GM23248 (cell line): ENCODE measurements around the gene FHDC1. TPM values are rescaled to one million over a fixed set of nuclear protein-coding genes. Genes with fewer than 3 reads are reported as not detected.

Source experiments
- DNase-seq: peaks from one replicate; pipeline ENCODE4 v3.0.0-alpha.2; 2015
- H2AFZ ChIP-seq: fragments of 200-600 bp; sonication (generic); 2 replicates; pipeline ENCODE4 v1.6.1; 2016; ENCODE audit warnings: antibody characterized with exemption
- H3F3A ChIP-seq: fragments of 200-600 bp; sonication (generic); 2 replicates; pipeline ENCODE4 v1.6.1; 2016; ENCODE audit warnings: mild to moderate bottlenecking, antibody characterized with exemption, mixed run types; ENCODE audit not compliant: insufficient read depth
- H3K27ac ChIP-seq: fragments of 200-600 bp; sonication (generic); 2 replicates; pipeline ENCODE4 v1.5.1; 2016; ENCODE audit warnings: mild to moderate bottlenecking
- H3K27me3 ChIP-seq: fragments of 200-600 bp; sonication (generic); replicated peaks from 2 replicates; pipeline ENCODE4 v1.6.1; 2016; ENCODE audit warnings: mild to moderate bottlenecking; ENCODE audit not compliant: insufficient read depth
- H3K36me3 ChIP-seq: fragments of 200-600 bp; sonication (generic); 2 replicates; pipeline ENCODE4 v1.6.1; 2016; ENCODE audit warnings: low read depth, mild to moderate bottlenecking
- H3K4me1 ChIP-seq: fragments of 200-600 bp; sonication (generic); 2 replicates; pipeline ENCODE4 v1.6.1; 2016; ENCODE audit warnings: mild to moderate bottlenecking; ENCODE audit not compliant: insufficient read depth
- H3K4me2 ChIP-seq: fragments of 200-600 bp; sonication (generic); one replicate; pipeline ENCODE4 v1.6.1; 2016; ENCODE audit warnings: mild to moderate bottlenecking; ENCODE audit not compliant: unreplicated experiment
- H3K4me3 ChIP-seq: fragments of 200-600 bp; sonication (generic); 2 replicates; pipeline ENCODE4 v1.5.1; 2016; ENCODE audit warnings: mild to moderate bottlenecking
- H3K79me2 ChIP-seq: fragments of 200-600 bp; sonication (generic); 2 replicates; pipeline ENCODE4 v1.6.1; 2016; ENCODE audit warnings: mild to moderate bottlenecking; ENCODE audit not compliant: insufficient read depth
- H3K9ac ChIP-seq: fragments of 200-600 bp; sonication (generic); 2 replicates; pipeline ENCODE4 v1.6.1; 2016; ENCODE audit warnings: mild to moderate bottlenecking
- H3K9me2 ChIP-seq: fragments of 200-600 bp; sonication (generic); 2 replicates; pipeline ENCODE4 v1.6.1; 2016; ENCODE audit warnings: mixed run types, mild to moderate bottlenecking, moderate library complexity; ENCODE audit not compliant: insufficient read depth
- H3K9me3 ChIP-seq: fragments of 200-600 bp; sonication (generic); one replicate; pipeline ENCODE4 v1.6.1; 2017; ENCODE audit warnings: low read depth
- H4K20me1 ChIP-seq: fragments of 200-600 bp; sonication (generic); 2 replicates; pipeline ENCODE4 v1.6.0; 2016; ENCODE audit not compliant: insufficient read depth
- EZH2 ChIP-seq: fragments of 200-600 bp; sonication (generic); IDR thresholded peaks from 2 replicates; pipeline ENCODE4 v1.6.1; 2018; ENCODE audit warnings: antibody characterized with exemption, mild to moderate bottlenecking; ENCODE audit not compliant: insufficient read depth, poor library complexity, severe bottlenecking
- EZH2phosphoT487 ChIP-seq: fragments of 200-600 bp; sonication (generic); IDR thresholded peaks from 2 replicates; pipeline ENCODE4 v1.6.1; 2018; ENCODE audit warnings: antibody characterized with exemption, moderate library complexity, mild to moderate bottlenecking, low read depth; ENCODE audit not compliant: insufficient read depth
- WGBS, 2 experiments: methylation state at CpG; one replicate each; pipeline ENCODE4 v1.1.6; 2015 to 2017; ENCODE audit warnings: low lambda C conversion rate in 2 of 2, low coverage in 1 of 2; ENCODE audit errors: missing lambda C conversion rate in 2 of 2; 5-methylcytosine and 5-hydroxymethylcytosine counted together
- in situ Hi-C: fragments of 300-500 bp; cut with MboI; formaldehyde crosslinking; loops from 2 replicates; pipeline ENCODE4 v1.15.0; 2020
- polyA plus RNA-seq: library from polyadenylated mRNA; unstranded; fragments of >200 nt; fragmentation: Nextera tagmentation; extraction: Ambion mirVana; gene quantifications from 2 replicates; pipeline ENCODE4 v1.2.1, GENCODE V29; 2016
- total RNA-seq: library from RNA; depleted of rRNA; stranded (reverse); fragments of >200 nt; shearing (Covaris generic); gene quantifications from 2 replicates; pipeline ENCODE4 v1.2.3, GENCODE V29; 2014

Gene FHDC1
- total and polyA plus RNA-seq, 2 experiments from 2014 or later, result 0.22 to 0.51 TPM

- no peaks in the 10 kb centered on the region for H3K36me3 ChIP-seq
- WGBS, 2 experiments, result 62 to 71% methylated on average over 15 of the region's 15 CpGs
These were observed 72.6 kb downstream of the FHDC1 start for GRCh38 chr4:153008578-153009199.

GRCh38 chr4:153010146-153010545, 74.0 kb downstream of the FHDC1 start:
- in situ Hi-C loops, result no loop called here
- Histone ChIP-seq H3K27ac (no peak overlapping the region), H3K36me3 (no peaks in the 10 kb centered on the region), H3K79me2 (no peaks in the 10 kb centered on the region), H3K9ac (no peak overlapping the region), H2AFZ (no peak overlapping the region), H3K4me2 (no peak overlapping the region), H3K27me3 (0 out of 2 replicates have a peak, but pooled peaks cover 10% of the 10 kb centered on the region), H3K4me3 (no peak overlapping the region), H4K20me1 (no peaks in the 10 kb centered on the region), H3K9me2 (no peaks in the 10 kb centered on the region), H3K4me1 (0 out of 2 replicates have a peak, but pooled peaks cover 3% of the 10 kb centered on the region), H3F3A (no peaks in the 10 kb centered on the region), H3K9me3 (no peaks in the 10 kb centered on the region)
- TF ChIP-seq EZH2phosphoT487 (no peak), EZH2 (no peak)
- 35 to 40% methylated on average over 3 of the region's 3 CpGs for WGBS, 2 experiments
- DNase-seq, result no peak

More at GRCh38 chr4:153008578-153009199, 72.6 kb downstream of the FHDC1 start:
- H3F3A ChIP-seq, result no peaks in the 10 kb centered on the region
- in situ Hi-C loops, result no loop called here
- H3K4me1 ChIP-seq, result no peaks in the 10 kb centered on the region
- TF ChIP-seq EZH2phosphoT487 (no peak), EZH2 (no peak)
- no peak overlapping the region for H3K4me3 ChIP-seq
- no peak for DNase-seq
- no peaks in the 10 kb centered on the region for H4K20me1 ChIP-seq
- H3K27me3 ChIP-seq, result 0 out of 2 replicates have a peak, but pooled peaks cover 21% of the 10 kb centered on the region
- no peak overlapping the region for H3K4me2 ChIP-seq
- no peak overlapping the region for H3K27ac ChIP-seq
- H3K79me2 ChIP-seq, result no peaks in the 10 kb centered on the region
- H3K9me3 ChIP-seq, result no peaks in the 10 kb centered on the region
- H3K9me2 ChIP-seq, result no peaks in the 10 kb centered on the region
- no peak overlapping the region for H2AFZ ChIP-seq
- H3K9ac ChIP-seq, result no peak overlapping the region

DNA sequence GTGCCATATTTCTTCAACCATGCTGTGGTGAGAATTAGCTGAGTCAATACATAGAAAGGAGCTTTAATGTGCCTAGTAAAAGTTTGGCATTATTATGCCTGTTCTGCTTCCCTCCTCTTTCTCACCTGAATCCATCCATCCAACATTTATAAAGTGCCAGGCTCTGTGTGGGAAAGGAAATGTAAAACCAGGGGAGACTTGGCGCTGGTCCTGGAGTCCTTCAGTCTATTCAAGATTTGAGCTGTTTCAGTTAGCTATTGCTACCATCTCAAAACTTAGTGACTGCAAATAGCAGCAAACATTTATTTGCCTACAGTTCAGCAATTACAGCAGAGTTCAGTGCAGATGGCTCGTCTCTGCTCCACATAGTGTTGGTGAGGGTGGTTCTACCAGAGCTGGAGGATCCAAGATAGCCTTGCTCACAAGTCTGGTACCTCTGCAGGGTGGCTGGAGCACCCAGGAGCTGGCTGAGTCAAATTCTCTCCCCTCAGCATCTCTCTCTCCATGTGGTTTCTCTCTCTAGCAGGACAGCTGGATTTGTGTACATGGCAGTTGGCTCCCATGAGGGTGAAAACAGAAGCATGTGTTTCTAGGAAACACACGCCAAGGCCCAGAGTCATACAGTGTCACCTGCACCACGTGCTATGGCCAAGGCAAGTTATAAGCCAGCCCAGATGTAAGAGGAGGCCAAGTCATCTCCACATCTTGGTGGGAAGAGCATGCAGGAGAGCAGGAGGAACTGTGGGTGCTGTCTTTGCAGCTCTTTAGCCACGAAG, 77.3 kb downstream of the FHDC1 start:
- H3K9ac ChIP-seq, result no peak overlapping the region
- H3K4me2 ChIP-seq, result no peak overlapping the region
- DNase-seq, result peak; percentile 32
- H3K27me3 ChIP-seq, result no peaks in the 10 kb centered on the region; the same call in 1 of the 2 replicates
- in situ Hi-C loops, result no loop called here
- H3K27ac ChIP-seq, result no peak overlapping the region
- no peak overlapping the region for H2AFZ ChIP-seq
- no peaks in the 10 kb centered on the region for H3K9me2 ChIP-seq
- H3K4me1 ChIP-seq, result 0 out of 2 replicates have a peak, but pooled peaks cover 3% of the 10 kb centered on the region
- H3K79me2 ChIP-seq, result no peaks in the 10 kb centered on the region
- no peak for TF ChIP-seq EZH2phosphoT487
- TF ChIP-seq EZH2, result no peak
- no peaks in the 10 kb centered on the region for H4K20me1 ChIP-seq
- no peaks in the 10 kb centered on the region for H3K36me3 ChIP-seq
- H3K9me3 ChIP-seq, result no peaks in the 10 kb centered on the region
- no peak overlapping the region for H3K4me3 ChIP-seq
- no peaks in the 10 kb centered on the region for H3F3A ChIP-seq
- WGBS, 2 experiments, result 33 to 34% methylated on average over 5 of the region's 5 CpGs

- Histone ChIP-seq H3K27ac (no peak overlapping the region), H3K4me3 (no peak overlapping the region), H3F3A (no peaks in the 10 kb centered on the region), H2AFZ (no peak overlapping the region), H3K9ac (no peak overlapping the region), H3K27me3 (no peaks in the 10 kb centered on the region; the same call in 1 of the 2 replicates), H3K9me3 (no peaks in the 10 kb centered on the region), H3K36me3 (no peaks in the 10 kb centered on the region), H3K4me1 (0 out of 2 replicates have a peak, but pooled peaks cover 3% of the 10 kb centered on the region), H3K9me2 (no peaks in the 10 kb centered on the region), H3K79me2 (no peaks in the 10 kb centered on the region), H4K20me1 (no peaks in the 10 kb centered on the region), H3K4me2 (no peak overlapping the region)
- in situ Hi-C loops, result no loop called here
- TF ChIP-seq EZH2phosphoT487 (no peak), EZH2 (no peak)
- DNase-seq, result peak; percentile 42
These were observed 78.3 kb downstream of the FHDC1 start for GRCh38 chr4:153014460-153014859.
